Psoas muscle (tissue), 8 donors: ENCODE results near the gene SGK1. TPM values are rescaled to one million over a fixed set of nuclear protein-coding genes. Genes with fewer than 3 reads are reported as not detected.
"Not testable (repeated sequence)": the region's sequence is repeated elsewhere in the genome, so short reads cannot be mapped to it uniquely, and the experiment has no call there.

Experiments used
- ATAC-seq, 4 donors: fragments of 200-7000 bp; cut with Tn5 transposase; one replicate each; pipeline ENCODE4 v1.9.1; 2020; ENCODE audit warnings: moderate library complexity in 3 of 4, mild to moderate bottlenecking in 2 of 4
- DNase-seq, 2 donors: peaks; one replicate each; pipeline ENCODE4 v3.0.0-alpha.2; 2020
- H3K27ac ChIP-seq: fragments of 200-600 bp; one replicate; pipeline ENCODE4 v1.8.0; 2022
- H3K27me3 ChIP-seq, 3 donors: fragments of 200-600 bp in 1 of 3; one replicate each; pipeline versions ENCODE4 v1.6.1 to v1.8.0; 2013 to 2022; ENCODE audit warnings: low read length in 2 of 3, mild to moderate bottlenecking in 2 of 3, moderate library complexity in 1 of 3; ENCODE audit not compliant: insufficient read depth in 3 of 3
- H3K36me3 ChIP-seq, 2 donors: fragments of 200-600 bp in 1 of 2; one replicate each; pipeline versions ENCODE4 v1.6.1 to v1.8.0; 2013 to 2022; ENCODE audit warnings: low read depth in 1 of 2, mild to moderate bottlenecking in 1 of 2, moderate library complexity in 1 of 2; ENCODE audit not compliant: insufficient read depth in 1 of 2
- H3K4me1 ChIP-seq: fragments of 200-600 bp; one replicate; pipeline ENCODE4 v1.8.0; 2022
- H3K4me3 ChIP-seq: fragments of 200-600 bp; one replicate; pipeline ENCODE4 v1.8.0; 2022; ENCODE audit warnings: mild to moderate bottlenecking
- H3K9me3 ChIP-seq: fragments of 200-600 bp; one replicate; pipeline ENCODE4 v1.8.0; 2022
- WGBS, 3 donors: extraction: QIAGEN DNeasy Blood & Tissue Kit; methylation state at CpG; one replicate each; pipeline versions ENCODE4 v1.1.6 to v1.1.7; 2013; 5-methylcytosine and 5-hydroxymethylcytosine counted together
- intact Hi-C, 2 donors: fragments of 100-400 bp; cut with DNase I; formaldehyde crosslinking; loops; one replicate each; pipeline versions ENCODE4 v1.11.0 to v1.14.2; 2022
- polyA plus RNA-seq, 3 donors: library from polyadenylated mRNA; stranded (reverse); fragments of 200-250 nt; gene quantifications; one replicate each; pipeline ENCODE4 v1.2.3, GENCODE V29; 2013
- total RNA-seq, 4 donors: library from RNA; stranded (reverse); fragmentation: NEBNext Ultra II Directional in 2 of 4; extraction: Animal tissue kit (Norgen Biotek cat#: 25700) in 2 of 4; gene quantifications; one replicate each; pipeline versions ENCODE4 v1.2.1 to v1.2.4, GENCODE V29; 2021 to 2023
- TF ChIP-seq, protein P1 (sequence below): fragments of 200-600 bp; IDR thresholded peaks from one replicate; pipeline ENCODE4 v1.8.0; 2022; ENCODE audit warnings: antibody characterized with exemption
- donor health status: healthy with polysubstance abuse.
- donor health status: DM: no; HTN: no; CAD: no; lungs with moderate emphysema.
- donor health status: Bipolar disorder and iron deficiency.
- donor health status: healthy.
- donor health status: DM: yes; HTN: yes; CAD: no.
- donor health status: DM: no; HTN: no; CAD: no.
- donor health status: DM: no; HTN: no; CAD: no.
- donor health status: DM: yes; HTN: yes; CAD: no.

The SGK1 gene
- total and polyA plus RNA-seq, 7 donors, result 34.4 to 125 (median 64.1) TPM

DNA sequence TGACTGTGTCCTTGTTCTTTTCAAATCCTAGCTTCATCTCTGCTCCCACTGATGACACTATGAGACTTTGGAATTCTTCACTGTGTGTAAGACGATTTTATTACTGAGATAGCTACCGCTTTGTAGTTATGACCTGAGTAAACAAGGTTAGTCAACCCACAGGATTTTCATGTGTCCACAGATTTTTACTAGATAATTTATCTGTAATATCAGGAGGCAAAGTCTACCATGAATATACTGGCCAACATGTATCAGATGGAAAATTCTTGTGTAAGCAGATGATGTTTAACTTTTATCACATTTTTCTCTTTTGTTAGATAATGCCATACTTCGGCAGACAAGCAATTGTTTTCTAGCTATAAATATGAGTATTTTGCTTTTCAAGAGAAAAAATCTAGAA is 119.8 kb downstream of the SGK1 start:
- H3K27me3 ChIP-seq, result no peaks in the 10 kb centered on the region
- no peak for ATAC-seq
- H3K27ac ChIP-seq, result no peak overlapping the region
- DNase-seq, result no peak
- 94 to 97% (median 96%) methylated on average over 3 of the region's 3 CpGs for WGBS, 3 donors
- H3K4me1 ChIP-seq, result no peaks in the 10 kb centered on the region
- intact Hi-C loops, result no loop called here
- no peaks in the 10 kb centered on the region for H3K9me3 ChIP-seq
- no peak overlapping the region for H3K4me3 ChIP-seq
- TF ChIP-seq, protein P1, sequence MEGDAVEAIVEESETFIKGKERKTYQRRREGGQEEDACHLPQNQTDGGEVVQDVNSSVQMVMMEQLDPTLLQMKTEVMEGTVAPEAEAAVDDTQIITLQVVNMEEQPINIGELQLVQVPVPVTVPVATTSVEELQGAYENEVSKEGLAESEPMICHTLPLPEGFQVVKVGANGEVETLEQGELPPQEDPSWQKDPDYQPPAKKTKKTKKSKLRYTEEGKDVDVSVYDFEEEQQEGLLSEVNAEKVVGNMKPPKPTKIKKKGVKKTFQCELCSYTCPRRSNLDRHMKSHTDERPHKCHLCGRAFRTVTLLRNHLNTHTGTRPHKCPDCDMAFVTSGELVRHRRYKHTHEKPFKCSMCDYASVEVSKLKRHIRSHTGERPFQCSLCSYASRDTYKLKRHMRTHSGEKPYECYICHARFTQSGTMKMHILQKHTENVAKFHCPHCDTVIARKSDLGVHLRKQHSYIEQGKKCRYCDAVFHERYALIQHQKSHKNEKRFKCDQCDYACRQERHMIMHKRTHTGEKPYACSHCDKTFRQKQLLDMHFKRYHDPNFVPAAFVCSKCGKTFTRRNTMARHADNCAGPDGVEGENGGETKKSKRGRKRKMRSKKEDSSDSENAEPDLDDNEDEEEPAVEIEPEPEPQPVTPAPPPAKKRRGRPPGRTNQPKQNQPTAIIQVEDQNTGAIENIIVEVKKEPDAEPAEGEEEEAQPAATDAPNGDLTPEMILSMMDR, result no peak
- no peaks in the 10 kb centered on the region for H3K36me3 ChIP-seq

DNA sequence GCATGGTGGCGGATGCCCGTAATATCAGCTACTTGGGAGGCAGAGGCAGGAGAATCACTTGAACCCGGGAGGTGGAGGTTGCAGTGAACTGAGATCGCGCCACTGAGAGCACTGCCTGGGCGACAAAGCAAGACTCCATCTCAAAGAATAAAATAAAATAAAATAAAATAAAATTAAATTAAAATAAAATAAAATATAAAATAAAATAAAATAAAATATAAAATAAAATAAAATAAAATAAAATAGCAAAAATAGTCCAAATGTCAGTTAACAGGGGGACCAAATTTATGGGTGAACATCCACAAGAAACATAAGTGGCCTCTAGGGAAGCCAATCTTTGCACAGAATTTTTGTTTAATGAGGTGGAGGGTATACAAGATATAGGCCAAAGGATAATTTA is 120.2 kb downstream of the SGK1 start:
- H3K4me3 ChIP-seq, H3K9me3 ChIP-seq, intact Hi-C loops, H3K27me3 ChIP-seq, H3K4me1 ChIP-seq, H3K27ac ChIP-seq, H3K36me3 ChIP-seq, DNase-seq, ATAC-seq: not testable (repeated sequence)
- WGBS, 3 donors, result 89 to 94% (median 93%) methylated on average over 6 of the region's 6 CpGs

DNA sequence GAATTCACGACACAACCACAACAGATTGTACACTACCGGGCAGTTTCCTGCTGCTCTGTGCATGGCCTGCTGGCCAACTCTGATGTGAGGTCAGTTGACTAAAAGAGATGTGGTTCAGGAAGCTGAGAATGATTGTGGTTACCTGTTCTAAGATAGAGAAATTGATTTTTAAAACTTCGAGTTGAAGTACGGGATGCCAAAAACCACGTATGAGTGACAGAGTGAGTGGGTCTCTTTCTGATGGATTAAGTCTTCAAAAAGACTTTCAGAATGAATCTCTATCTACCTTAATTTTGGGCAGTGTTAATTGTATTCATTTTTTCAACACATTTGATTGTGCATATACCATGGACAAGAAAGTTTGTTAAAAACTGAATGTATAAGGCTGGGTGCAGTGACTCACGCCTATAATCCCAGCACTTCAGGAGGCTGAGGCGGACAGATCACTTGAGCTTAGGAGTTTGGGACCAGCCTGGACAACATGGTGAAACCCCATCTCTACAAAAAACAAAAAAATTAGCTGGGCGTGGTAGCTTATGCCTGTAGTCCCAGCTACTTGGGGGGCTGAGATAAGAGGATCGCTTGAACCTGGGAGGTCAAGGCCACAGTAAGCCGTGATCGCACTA is 121.2 kb downstream of the SGK1 start:
- Histone ChIP-seq H3K9me3 (no peaks in the 10 kb centered on the region), H3K27me3 (no peaks in the 10 kb centered on the region), H3K4me1 (no peaks in the 10 kb centered on the region), H3K27ac (no peak overlapping the region), H3K4me3 (no peak overlapping the region), H3K36me3 (no peaks in the 10 kb centered on the region)
- WGBS, 3 donors, result 95% methylated on average over 11 of the region's 11 CpGs
- TF ChIP-seq, protein P1, result no peak
- intact Hi-C loops, result no loop called here
- DNase-seq (no peak), ATAC-seq (no peak)

- TF ChIP-seq, protein P1, result no peak
Measured at GRCh38 chr6:134195985-134196384, 121.9 kb downstream of the SGK1 start.

GRCh38 chr6:134195164-134195906 is 122.6 kb downstream of the SGK1 start:
- H3K9me3 ChIP-seq, result no peaks in the 10 kb centered on the region
- no peak for ATAC-seq
- DNase-seq, result no peak
- no peaks in the 10 kb centered on the region for H3K36me3 ChIP-seq
- H3K27me3 ChIP-seq, result no peaks in the 10 kb centered on the region
- intact Hi-C loops, result no loop called here
- H3K27ac ChIP-seq, result no peak overlapping the region
- 64 to 75% (median 68%) methylated on average over 3 of the region's 3 CpGs for WGBS, 3 donors
- no peak overlapping the region for H3K4me3 ChIP-seq
- no peaks in the 10 kb centered on the region for H3K4me1 ChIP-seq
- TF ChIP-seq, protein P1, result no peak

More at GRCh38 chr6:134195985-134196384, 121.9 kb downstream of the SGK1 start:
- ATAC-seq (no peak), DNase-seq (no peak)
- Histone ChIP-seq H3K36me3 (no peaks in the 10 kb centered on the region), H3K4me1 (no peaks in the 10 kb centered on the region), H3K4me3 (no peak overlapping the region), H3K9me3 (no peaks in the 10 kb centered on the region), H3K27ac (no peak overlapping the region), H3K27me3 (no peaks in the 10 kb centered on the region)
- WGBS, 3 donors, result 84 to 92% (median 86%) methylated on average over 3 of the region's 3 CpGs
- intact Hi-C loops, result no loop called here
